ENCODE measurements around the gene GRK4.

DNA sequence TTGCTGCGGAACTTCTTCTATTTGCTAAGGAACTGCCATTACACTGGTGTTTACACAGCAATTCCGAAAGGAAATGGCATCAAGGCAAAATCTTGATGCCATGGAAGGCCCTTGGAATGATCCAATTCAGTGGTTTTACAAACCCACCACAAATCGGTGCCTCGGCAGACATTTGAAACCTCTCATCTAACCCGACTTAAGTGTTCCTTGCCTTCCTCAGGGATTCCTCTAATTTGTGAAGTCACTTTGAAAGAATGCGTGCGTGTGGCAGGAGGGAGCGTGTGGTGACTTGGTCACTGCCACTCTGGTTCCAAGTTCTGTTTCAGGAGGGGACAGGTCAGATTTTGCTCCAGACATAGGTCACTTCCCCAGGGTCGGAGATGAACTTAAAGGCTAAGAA, 4.9 kb upstream of the GRK4 start:
- no peak for TF ChIP-seq GABPA (IDR thresholded peaks at IDR 0.05; ENCODE audit: low read depth)
- no peak for TF ChIP-seq CTCF (IDR thresholded peaks at IDR 0.05; ENCODE audit: insufficient read depth, low read length)
- TF ChIP-seq POLR2AphosphoS5 (IDR thresholded peaks at IDR 0.05; ENCODE audit: low read depth) = no peak
- TF ChIP-seq, protein P1, sequence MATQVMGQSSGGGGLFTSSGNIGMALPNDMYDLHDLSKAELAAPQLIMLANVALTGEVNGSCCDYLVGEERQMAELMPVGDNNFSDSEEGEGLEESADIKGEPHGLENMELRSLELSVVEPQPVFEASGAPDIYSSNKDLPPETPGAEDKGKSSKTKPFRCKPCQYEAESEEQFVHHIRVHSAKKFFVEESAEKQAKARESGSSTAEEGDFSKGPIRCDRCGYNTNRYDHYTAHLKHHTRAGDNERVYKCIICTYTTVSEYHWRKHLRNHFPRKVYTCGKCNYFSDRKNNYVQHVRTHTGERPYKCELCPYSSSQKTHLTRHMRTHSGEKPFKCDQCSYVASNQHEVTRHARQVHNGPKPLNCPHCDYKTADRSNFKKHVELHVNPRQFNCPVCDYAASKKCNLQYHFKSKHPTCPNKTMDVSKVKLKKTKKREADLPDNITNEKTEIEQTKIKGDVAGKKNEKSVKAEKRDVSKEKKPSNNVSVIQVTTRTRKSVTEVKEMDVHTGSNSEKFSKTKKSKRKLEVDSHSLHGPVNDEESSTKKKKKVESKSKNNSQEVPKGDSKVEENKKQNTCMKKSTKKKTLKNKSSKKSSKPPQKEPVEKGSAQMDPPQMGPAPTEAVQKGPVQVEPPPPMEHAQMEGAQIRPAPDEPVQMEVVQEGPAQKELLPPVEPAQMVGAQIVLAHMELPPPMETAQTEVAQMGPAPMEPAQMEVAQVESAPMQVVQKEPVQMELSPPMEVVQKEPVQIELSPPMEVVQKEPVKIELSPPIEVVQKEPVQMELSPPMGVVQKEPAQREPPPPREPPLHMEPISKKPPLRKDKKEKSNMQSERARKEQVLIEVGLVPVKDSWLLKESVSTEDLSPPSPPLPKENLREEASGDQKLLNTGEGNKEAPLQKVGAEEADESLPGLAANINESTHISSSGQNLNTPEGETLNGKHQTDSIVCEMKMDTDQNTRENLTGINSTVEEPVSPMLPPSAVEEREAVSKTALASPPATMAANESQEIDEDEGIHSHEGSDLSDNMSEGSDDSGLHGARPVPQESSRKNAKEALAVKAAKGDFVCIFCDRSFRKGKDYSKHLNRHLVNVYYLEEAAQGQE (IDR thresholded peaks at IDR 0.05; ENCODE audit: insufficient replicate concordance, low read depth) = no peak
- TF ChIP-seq SPI1 (IDR thresholded peaks at IDR 0.05; ENCODE audit: borderline replicate concordance, low read depth) = no peak

Measured in HL-60 (cell line).